HepG2 (cell line): ENCODE data around the gene DGCR6. TPM values are rescaled to one million over a fixed set of nuclear protein-coding genes. Genes with fewer than 3 reads are reported as not detected.
"Not testable (repeated sequence)": the region's sequence is repeated elsewhere in the genome, so short reads cannot be mapped to it uniquely, and the experiment has no call there.

Source experiments
- ATAC-seq: fragments of 200-7000 bp; cut with Tn5 transposase; 3 replicates; pipeline ENCODE4 v1.9.1; 2020; ENCODE audit warnings: mild to moderate bottlenecking, moderate library complexity
- BruUV-seq: library from RNA; stranded (reverse); fragments of 400-500 nt; replicated peaks from 2 replicates; lab custom pipeline; 2021; lab: Mats Ljungman, UMichigan
- CTCF ChIA-PET: fragments of 300-600 bp; formaldehyde crosslinking; extraction: SDS; loops from one replicate; lab custom pipeline; 2021; ENCODE audit warnings: low total read pairs, inconsistent platforms, low intra/inter-chr PET ratio; lab: Yijun Ruan, JAX
- POLR2A ChIA-PET: fragments of 350-600 bp; sonication (Branson Sonifier 250); formaldehyde crosslinking; loops from one replicate; lab custom pipeline; 2020; ENCODE audit warnings: antibody characterized with exemption, inconsistent platforms; lab: Yijun Ruan, JAX
- DNase-seq: peaks from one replicate; pipeline ENCODE4 v3.0.0-alpha.2; 2015; ENCODE audit warnings: low spot score
- FAIRE-seq: peaks from 3 replicates; lab custom pipeline; 2011; peaks lifted over from hg19 to GRCh38; lab: Jason Lieb, UNC
- H2AFZ ChIP-seq: one replicate; pipeline ENCODE4 v1.6.1; 2011; ENCODE audit warnings: low read length, inconsistent platforms
- H3K27ac ChIP-seq: fragments of 300-600 bp; 3 replicates; pipeline ENCODE4 v1.8.0; 2011; ENCODE audit warnings: mixed run types, mild to moderate bottlenecking, mixed read lengths, low read length, inconsistent platforms; ENCODE audit not compliant: insufficient read depth; ENCODE audit errors: extremely low read length
- H3K27me3 ChIP-seq, 2 experiments: fragments of 200-600 bp in 1 of 2; 2 replicates in 1 of 2; 3 replicates in 1 of 2; pipeline versions ENCODE4 v1.6.0 to v1.8.0; 2011; ENCODE audit warnings: low read length in 2 of 2, mild to moderate bottlenecking in 2 of 2, moderate library complexity in 2 of 2, inconsistent platforms in 1 of 2; ENCODE audit not compliant: insufficient read depth in 2 of 2, control insufficient read depth in 1 of 2
- H3K36me3 ChIP-seq, 2 experiments: fragments of 200-600 bp in 1 of 2; replicated peaks in 1 of 2; 2 replicates in 1 of 2; 3 replicates in 1 of 2; pipeline versions ENCODE4 v1.5.1 to v1.8.0; 2011; ENCODE audit warnings: low read length in 2 of 2, inconsistent platforms in 1 of 2; ENCODE audit not compliant: insufficient read depth in 2 of 2, control insufficient read depth in 1 of 2
- H3K4me1 ChIP-seq: 2 replicates; pipeline ENCODE4 v1.5.1; 2012; ENCODE audit warnings: low read length, inconsistent platforms; ENCODE audit not compliant: insufficient read depth
- H3K4me2 ChIP-seq: 2 replicates; pipeline ENCODE4 v1.6.0; 2011; ENCODE audit warnings: low read depth, low read length, inconsistent platforms
- H3K4me3 ChIP-seq, 3 experiments: fragments of 200-600 bp in 1 of 3; sonication (generic), shearing (Covaris generic) in 1 of 3; replicated peaks in 1 of 3; 2 replicates each; pipeline ENCODE4 v1.5.1; 2011 to 2016; ENCODE audit warnings: low read length in 3 of 3, inconsistent platforms in 2 of 3, low read depth in 2 of 3, mild to moderate bottlenecking in 2 of 3, control low read depth in 1 of 3, mixed read lengths in 1 of 3; ENCODE audit not compliant: insufficient read depth in 1 of 3
- H3K79me2 ChIP-seq: one replicate; pipeline ENCODE4 v1.6.1; 2011; ENCODE audit warnings: low read length, inconsistent platforms; ENCODE audit not compliant: insufficient read depth
- H3K9ac ChIP-seq: 2 replicates; pipeline ENCODE4 v1.6.0; 2011; ENCODE audit warnings: mild to moderate bottlenecking, low read depth, low read length, inconsistent platforms; ENCODE audit not compliant: insufficient read depth
- H3K9me3 ChIP-seq: 2 replicates; pipeline ENCODE4 v1.5.1; 2012; ENCODE audit warnings: mild to moderate bottlenecking, low read length
- H4K20me1 ChIP-seq: 2 replicates; pipeline ENCODE4 v1.6.0; 2011; ENCODE audit warnings: inconsistent platforms, mild to moderate bottlenecking, low read length, moderate library complexity; ENCODE audit not compliant: insufficient read depth
- LCORL ChIP-seq, 2 experiments: fragments of 450-650 bp in 1 of 2; sonication (generic) in 1 of 2; formaldehyde crosslinking in 1 of 2; IDR thresholded peaks; 2 replicates each; pipeline versions ENCODE4 v1.5.0 to v1.6.1; 2017 to 2020; ENCODE audit warnings: antibody characterized with exemption in 1 of 2, missing genetic modification reagents in 1 of 2
- RAD21 ChIP-seq: fragments of 450-650 bp; formaldehyde crosslinking; IDR thresholded peaks from 2 replicates; pipeline ENCODE4 v1.5.0; 2020; ENCODE audit warnings: mild to moderate bottlenecking
- RARA ChIP-seq: IDR thresholded peaks from 2 replicates; pipeline ENCODE4 v1.6.1; 2016; ENCODE audit warnings: missing genetic modification reagents, missing compliant biosample characterization
- ZNF816 ChIP-seq: sonication (generic); formaldehyde crosslinking; IDR thresholded peaks from 2 replicates; pipeline ENCODE4 v1.8.0; 2022; ENCODE audit warnings: missing genetic modification reagents, mild to moderate bottlenecking, borderline replicate concordance
- WGBS: methylation state at CpG from one replicate; pipeline ENCODE4 v1.1.6; 2017; ENCODE audit warnings: low lambda C conversion rate; 5-methylcytosine and 5-hydroxymethylcytosine counted together
- in situ Hi-C: cut with HindIII; loops from 2 replicates; pipeline ENCODE4 v1.10.0; 2017; ENCODE audit warnings: low pct_unique_long_range_greater_than_20kb; ENCODE audit not compliant: extremely low pct_ligation_motif_present
- intact Hi-C: fragments of 100-400 bp; cut with micrococcal nuclease; formaldehyde crosslinking; loops from one replicate; pipeline ENCODE4 v1.10.0; 2022; ENCODE audit not compliant: unreplicated experiment
- polyA plus RNA-seq, 8 experiments: library from polyadenylated mRNA; depleted of rRNA in 3 of 8; stranded (reverse) in 7 of 8; unstranded in 1 of 8; fragments of >200 nt; fragmentation: Illumina TruSeq in 4 of 8; extraction: Trizol in 4 of 8; gene quantifications; 2 replicates each; pipeline versions ENCODE4 v1.2.1 to v1.2.3, GENCODE V29; 2011 to 2016; ENCODE audit warnings: low read depth in 4 of 8, missing spikeins in 1 of 8, mixed read lengths in 1 of 8; ENCODE audit not compliant: insufficient read depth in 1 of 8
- total RNA-seq, 5 experiments: library from RNA; depleted of rRNA; stranded (reverse); fragments of >200 nt; fragmentation: Illumina TruSeq; extraction: Trizol; gene quantifications; 2 replicates each; pipeline ENCODE4 v1.2.3, GENCODE V29; 2016; ENCODE audit warnings: low read depth in 1 of 5

DGCR6 gene
- total and polyA plus RNA-seq, 2 of the 13 experiments (the other 11 are each of a cell fraction or from before 2014, with no cell fraction given): 0.07 TPM; not detected in 1

- no peak for TF ChIP-seq RAD21 (CRISPR knock-in tag)
- no peak for TF ChIP-seq LCORL (IDR thresholded peaks at IDR 0.05)
- TF ChIP-seq LCORL (CRISPR knock-in tag; IDR thresholded peaks at IDR 0.05): no peak
- no peak for TF ChIP-seq ZNF816 (CRISPR knock-in tag)
Observed at GRCh38 chr22:18906896-18907295, 776 bp downstream of the DGCR6 start (continued).

- Histone ChIP-seq H3K36me3 (no peaks in the 10 kb centered on the region), H3K27ac (no peak overlapping the region), H3K79me2 (no peaks in the 10 kb centered on the region), H3K9ac (no peak overlapping the region), H2AFZ (no peak overlapping the region), H4K20me1 (no peaks in the 10 kb centered on the region), H3K9me3 (no peaks in the 10 kb centered on the region), H3K27me3 (no peaks in the 10 kb centered on the region), H3K4me1 (no peaks in the 10 kb centered on the region), H3K4me2 (no peak overlapping the region), H3K4me3 (no peak overlapping the region)
- FAIRE-seq: no peak
- DNase-seq: no peak
- TF ChIP-seq RARA: no peak
- no CpG with 5 or more reads among the region's 5 CpGs for WGBS
- in situ Hi-C loops: no loop called here
- ATAC-seq: no peak
- BruUV-seq: no TSS peak
- intact Hi-C loops: no loop called here
- CTCF ChIA-PET: no interaction called here
- POLR2A ChIA-PET: no interaction called here
Observed at GRCh38 chr22:18909556-18909955, 3.4 kb downstream of the DGCR6 start.

- POLR2A ChIA-PET, H3K4me2 ChIP-seq, H3K27me3 ChIP-seq, intact Hi-C loops, in situ Hi-C loops, H3K9ac ChIP-seq, DNase-seq, FAIRE-seq, H2AFZ ChIP-seq, CTCF ChIA-PET, H3K4me3 ChIP-seq, H3K9me3 ChIP-seq, BruUV-seq, H3K36me3 ChIP-seq, H3K27ac ChIP-seq, ATAC-seq, H4K20me1 ChIP-seq, H3K79me2 ChIP-seq, H3K4me1 ChIP-seq: not testable (repeated sequence)
- WGBS: no CpG with 5 or more reads among the region's 2 CpGs
Observed at GRCh38 chr22:18911535-18911934, 5.4 kb downstream of the DGCR6 start.

GRCh38 chr22:18912264-18912946 is 6.3 kb downstream of the DGCR6 start:
- H3K9me3 ChIP-seq, H3K79me2 ChIP-seq, H2AFZ ChIP-seq, H3K27ac ChIP-seq, H3K9ac ChIP-seq, H4K20me1 ChIP-seq, H3K27me3 ChIP-seq, intact Hi-C loops, in situ Hi-C loops, H3K36me3 ChIP-seq, H3K4me2 ChIP-seq, DNase-seq, H3K4me1 ChIP-seq, H3K4me3 ChIP-seq, CTCF ChIA-PET, BruUV-seq, POLR2A ChIA-PET: not testable (repeated sequence)
- WGBS: no CpG with 5 or more reads among the region's 10 CpGs
- ATAC-seq (peak; percentile 91), FAIRE-seq (peak; percentile 21)
